Measurements from ENCODE around the gene IFNB1.

The IFNB1 gene

GRCh38 chr9:21070906-21071305, 6.8 kb downstream of the IFNB1 start:
- H3K27ac ChIP-seq = no peak overlapping the region
- no peak for TF ChIP-seq CTCF (conservative IDR thresholded peaks at IDR 0.05)

- H3K27ac ChIP-seq = no peak overlapping the region
- TF ChIP-seq CTCF (conservative IDR thresholded peaks at IDR 0.05) = no peak
Measured at GRCh38 chr9:21070171-21070571, 7.6 kb downstream of the IFNB1 start.

GRCh38 chr9:21060919-21061561, 16.7 kb downstream of the IFNB1 start:
- no peak for TF ChIP-seq CTCF (conservative IDR thresholded peaks at IDR 0.05)
- H3K27ac ChIP-seq = no peak overlapping the region

- no peak overlapping the region for H3K27ac ChIP-seq
- no peak for TF ChIP-seq CTCF (conservative IDR thresholded peaks at IDR 0.05)
Measured at GRCh38 chr9:21056931-21057330, 20.8 kb downstream of the IFNB1 start.

GRCh38 chr9:21053851-21054250, 23.9 kb downstream of the IFNB1 start:
- no peak for TF ChIP-seq CTCF (conservative IDR thresholded peaks at IDR 0.05)

GRCh38 chr9:21047281-21047691, 30.5 kb downstream of the IFNB1 start:
- TF ChIP-seq CTCF (conservative IDR thresholded peaks at IDR 0.05) = no peak
- no peak overlapping the region for H3K27ac ChIP-seq

More at GRCh38 chr9:21053851-21054250, 23.9 kb downstream of the IFNB1 start:
- H3K27ac ChIP-seq = no peak overlapping the region

- H3K27ac ChIP-seq = no peak overlapping the region
- TF ChIP-seq CTCF (conservative IDR thresholded peaks at IDR 0.05) = no peak
Measured at GRCh38 chr9:21043841-21044240, 33.9 kb downstream of the IFNB1 start.
